Osteocyte (in vitro differentiated cells): ENCODE results near the gene JHY. TPM values are rescaled to one million over a fixed set of nuclear protein-coding genes. Genes with fewer than 3 reads are reported as not detected.
"Not testable (repeated sequence)": the region's sequence is repeated elsewhere in the genome, so short reads cannot be mapped to it uniquely, and the experiment has no call there.

Source experiments
- DNase-seq: peaks from one replicate; pipeline ENCODE4 v3.0.0; 2021; ENCODE audit warnings: mixed read lengths; ENCODE audit not compliant: unreplicated experiment; ENCODE audit errors: extremely low spot score
- H3K27ac Mint-ChIP-seq: one replicate; pipeline ENCODE4 v1.8.0; 2021; ENCODE audit warnings: mild to moderate bottlenecking, mixed read lengths; ENCODE audit not compliant: unreplicated experiment
- H3K27me3 Mint-ChIP-seq: one replicate; pipeline ENCODE4 v1.8.0; 2021; ENCODE audit warnings: mixed read lengths; ENCODE audit not compliant: unreplicated experiment
- H3K36me3 Mint-ChIP-seq: one replicate; pipeline ENCODE4 v1.8.0; 2021; ENCODE audit warnings: mixed read lengths; ENCODE audit not compliant: unreplicated experiment
- H3K4me1 Mint-ChIP-seq: one replicate; pipeline ENCODE4 v1.8.0; 2021; ENCODE audit warnings: mixed read lengths; ENCODE audit not compliant: unreplicated experiment
- H3K4me3 Mint-ChIP-seq: one replicate; pipeline ENCODE4 v1.8.0; 2021; ENCODE audit warnings: mild to moderate bottlenecking, moderate library complexity, mixed read lengths; ENCODE audit not compliant: unreplicated experiment
- H3K9me3 Mint-ChIP-seq: one replicate; pipeline ENCODE4 v1.8.0; 2021; ENCODE audit warnings: mixed read lengths; ENCODE audit not compliant: unreplicated experiment
- CTCF ChIP-seq: fragments of 200-600 bp; sonication (generic); IDR thresholded peaks from 2 replicates; pipeline ENCODE4 v1.5.0; 2021; ENCODE audit warnings: antibody characterized with exemption, mild to moderate bottlenecking, moderate library complexity
- total RNA-seq: library from RNA; stranded (reverse); gene quantifications from 2 replicates; pipeline ENCODE4 v1.2.1, GENCODE V29; 2021

JHY gene
- total RNA-seq, 1 donor from 2014 or later = 8.6 TPM

GRCh38 chr11:122862091-122862490 lies 20.5 kb upstream of the JHY start:
- H3K36me3 Mint-ChIP-seq = no peaks in the 10 kb centered on the region
- DNase-seq = no peak
- H3K4me3 Mint-ChIP-seq = no peak overlapping the region
- no peaks in the 10 kb centered on the region for H3K9me3 Mint-ChIP-seq
- peaks cover 2% of the 10 kb centered on the region for H3K4me1 Mint-ChIP-seq
- H3K27ac Mint-ChIP-seq = no peak overlapping the region
- peaks cover 22% of the 10 kb centered on the region for H3K27me3 Mint-ChIP-seq
- no peak for TF ChIP-seq CTCF

GRCh38 chr11:122863154-122863553 lies 19.4 kb upstream of the JHY start:
- H3K27me3 Mint-ChIP-seq = peaks cover 28% of the 10 kb centered on the region
- not testable (repeated sequence) for H3K9me3 Mint-ChIP-seq, H3K27ac Mint-ChIP-seq

GRCh38 chr11:122863704-122864326 lies 18.7 kb upstream of the JHY start:
- DNase-seq = no peak
- H3K27me3 Mint-ChIP-seq = peaks cover 28% of the 10 kb centered on the region
- no peaks in the 10 kb centered on the region for H3K9me3 Mint-ChIP-seq
- TF ChIP-seq CTCF = peak; percentile 92
- H3K36me3 Mint-ChIP-seq = no peaks in the 10 kb centered on the region
- no peak overlapping the region for H3K4me3 Mint-ChIP-seq
- H3K27ac Mint-ChIP-seq = no peak overlapping the region
- H3K4me1 Mint-ChIP-seq = peaks cover 2% of the 10 kb centered on the region

More at GRCh38 chr11:122863154-122863553, 19.4 kb upstream of the JHY start:
- not testable (repeated sequence) for H3K36me3 Mint-ChIP-seq, H3K4me3 Mint-ChIP-seq, DNase-seq, H3K4me1 Mint-ChIP-seq

- Mint-ChIP-seq H3K27me3 (peaks cover 28% of the 10 kb centered on the region), H3K4me1 (peaks cover 2% of the 10 kb centered on the region), H3K27ac (no peak overlapping the region), H3K4me3 (no peak overlapping the region), H3K36me3 (no peaks in the 10 kb centered on the region), H3K9me3 (no peaks in the 10 kb centered on the region)
- no peak for TF ChIP-seq CTCF
- no peak for DNase-seq
Observed at GRCh38 chr11:122864386-122865115, 18.0 kb upstream of the JHY start.

DNA sequence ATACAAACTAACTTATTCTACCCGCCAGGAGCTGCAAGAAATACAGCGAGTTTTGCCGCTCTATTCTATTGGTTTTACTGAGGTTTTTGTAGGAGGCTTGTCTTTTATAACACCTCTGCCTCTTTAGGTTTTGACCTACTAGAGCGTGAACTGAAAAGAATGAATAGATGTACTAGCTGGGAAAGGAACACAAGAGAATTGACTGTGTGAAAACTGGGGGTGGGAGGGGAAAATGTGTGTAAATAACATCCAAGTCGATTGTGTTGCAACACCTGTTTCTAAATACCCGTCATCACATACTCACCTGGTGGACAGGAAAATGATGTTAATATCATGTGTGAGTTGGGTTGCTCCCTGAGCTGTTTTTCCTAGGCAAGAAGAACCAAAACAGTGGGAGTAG lies 12.9 kb upstream of the JHY start:
- no peaks in the 10 kb centered on the region for H3K36me3 Mint-ChIP-seq
- no peak overlapping the region for H3K4me3 Mint-ChIP-seq
- no peaks in the 10 kb centered on the region for H3K4me1 Mint-ChIP-seq
- DNase-seq = no peak
- H3K27ac Mint-ChIP-seq = no peak overlapping the region
- no peaks in the 10 kb centered on the region for H3K9me3 Mint-ChIP-seq
- TF ChIP-seq CTCF = no peak
- peaks cover 7% of the 10 kb centered on the region for H3K27me3 Mint-ChIP-seq
